ENCODE results near the gene CDX2. TPM values are rescaled to one million over a fixed set of nuclear protein-coding genes. Genes with fewer than 3 reads are reported as not detected.
"Not testable (repeated sequence)": the region's sequence is repeated elsewhere in the genome, so short reads cannot be mapped to it uniquely, and the experiment has no call there.

CDX2 gene
- total and polyA plus RNA-seq, 8 donors, result 0.03 to 106 (median 1.3) TPM; not detected in 4

DNA sequence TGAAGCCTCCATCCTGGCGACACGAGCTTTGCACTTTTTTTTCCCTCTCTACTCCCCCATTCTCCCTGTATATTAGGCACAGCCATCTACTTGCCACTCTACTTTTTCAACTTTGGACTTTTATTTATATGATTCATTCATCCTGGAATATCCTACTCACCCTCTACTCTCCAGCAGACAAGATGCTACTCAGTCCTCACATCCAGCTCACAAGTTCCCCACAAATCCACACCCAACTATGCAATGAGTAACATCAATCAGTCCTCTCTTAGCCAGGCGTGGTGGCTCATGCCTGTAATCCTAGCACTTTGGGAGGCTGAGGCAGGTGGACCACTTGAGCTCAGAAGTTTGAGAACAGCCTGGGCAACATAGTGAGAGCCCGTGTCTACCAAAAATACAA, 43.3 kb upstream of the CDX2 start:
- Histone ChIP-seq H3K9me3 (no peaks in the 10 kb centered on the region), H3K4me3 (no peak overlapping the region), H3K27me3 (peaks cover 0 to 46% (median 0%) of the 10 kb centered on the region in 3 donors), H3K36me3 (no peaks in the 10 kb centered on the region), H3K27ac (no peak overlapping the region), H3K4me1 (no peaks in the 10 kb centered on the region)
- DNase-seq, result no peak
- TF ChIP-seq, protein P1, sequence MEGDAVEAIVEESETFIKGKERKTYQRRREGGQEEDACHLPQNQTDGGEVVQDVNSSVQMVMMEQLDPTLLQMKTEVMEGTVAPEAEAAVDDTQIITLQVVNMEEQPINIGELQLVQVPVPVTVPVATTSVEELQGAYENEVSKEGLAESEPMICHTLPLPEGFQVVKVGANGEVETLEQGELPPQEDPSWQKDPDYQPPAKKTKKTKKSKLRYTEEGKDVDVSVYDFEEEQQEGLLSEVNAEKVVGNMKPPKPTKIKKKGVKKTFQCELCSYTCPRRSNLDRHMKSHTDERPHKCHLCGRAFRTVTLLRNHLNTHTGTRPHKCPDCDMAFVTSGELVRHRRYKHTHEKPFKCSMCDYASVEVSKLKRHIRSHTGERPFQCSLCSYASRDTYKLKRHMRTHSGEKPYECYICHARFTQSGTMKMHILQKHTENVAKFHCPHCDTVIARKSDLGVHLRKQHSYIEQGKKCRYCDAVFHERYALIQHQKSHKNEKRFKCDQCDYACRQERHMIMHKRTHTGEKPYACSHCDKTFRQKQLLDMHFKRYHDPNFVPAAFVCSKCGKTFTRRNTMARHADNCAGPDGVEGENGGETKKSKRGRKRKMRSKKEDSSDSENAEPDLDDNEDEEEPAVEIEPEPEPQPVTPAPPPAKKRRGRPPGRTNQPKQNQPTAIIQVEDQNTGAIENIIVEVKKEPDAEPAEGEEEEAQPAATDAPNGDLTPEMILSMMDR (IDR thresholded peaks at IDR 0.05), result no peak
- TF ChIP-seq POLR2A (IDR thresholded peaks at IDR 0.05) (no peak), EP300 (IDR thresholded peaks at IDR 0.05) (no peak), POLR2AphosphoS5 (IDR thresholded peaks at IDR 0.05) (no peak)
- intact Hi-C loops (cut with DNase I; ENCODE audit: low total_unique reads), result no loop called here
- WGBS, 5 donors, result 82 to 89% (median 85%) methylated on average over 4 of the region's 4 CpGs

DNA sequence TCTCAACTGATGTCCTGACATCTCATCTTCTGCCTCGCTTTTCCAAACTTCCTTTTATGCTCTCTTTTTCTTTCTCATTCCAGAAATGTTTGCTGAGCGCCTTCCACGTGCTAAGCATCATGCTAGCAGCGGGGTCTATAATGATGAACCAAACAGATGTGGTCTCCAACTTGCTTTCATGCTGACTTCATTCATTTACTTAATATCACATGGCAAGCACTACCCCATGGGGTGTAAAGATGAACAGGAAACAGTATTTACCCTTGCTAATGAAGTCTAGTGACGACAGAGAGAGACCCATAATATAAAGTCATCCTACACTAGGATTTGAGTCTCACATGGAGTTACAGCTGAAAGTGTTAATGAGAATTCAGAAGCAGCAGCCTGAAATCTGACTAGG, 40.9 kb upstream of the CDX2 start:
- 68 to 78% (median 74%) methylated on average over 5 of the region's 5 CpGs for WGBS, 5 donors
- TF ChIP-seq, protein P1 (IDR thresholded peaks at IDR 0.05), result no peak
- TF ChIP-seq POLR2A (IDR thresholded peaks at IDR 0.05), result no peak
- no peak for TF ChIP-seq POLR2AphosphoS5 (IDR thresholded peaks at IDR 0.05)
- H3K36me3 ChIP-seq, result no peaks in the 10 kb centered on the region
- intact Hi-C loops (cut with DNase I; ENCODE audit: low total_unique reads), result no loop called here
- no peaks in the 10 kb centered on the region for H3K9me3 ChIP-seq
- H3K4me3 ChIP-seq, result no peak overlapping the region
- H3K27me3 ChIP-seq, result peaks cover 0 to 46% (median 0%) of the 10 kb centered on the region in 3 donors
- DNase-seq, result no peak
- H3K4me1 ChIP-seq, result no peaks in the 10 kb centered on the region
- no peak overlapping the region for H3K27ac ChIP-seq

DNA sequence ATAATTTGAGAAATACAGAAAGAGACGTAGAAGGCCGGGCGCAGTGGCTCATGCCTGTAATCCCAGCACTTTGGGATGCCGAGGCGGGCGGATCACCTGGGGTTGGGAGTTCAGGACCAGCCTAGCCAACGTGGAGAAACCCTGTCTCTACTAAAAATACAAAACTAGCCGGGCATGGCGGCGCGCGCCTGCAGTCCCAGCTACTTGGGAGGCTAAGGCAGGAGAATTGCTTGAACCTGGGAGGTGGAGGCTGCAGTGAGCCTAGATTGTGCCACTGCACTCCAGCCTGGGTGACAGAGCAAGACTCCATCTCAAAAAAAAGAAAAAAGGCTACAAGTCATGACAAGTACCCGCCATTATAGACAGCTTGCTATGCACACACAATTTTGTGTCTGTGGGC, 35.9 kb upstream of the CDX2 start:
- H3K27ac ChIP-seq; DNase-seq; H3K4me3 ChIP-seq; H3K36me3 ChIP-seq; H3K4me1 ChIP-seq; intact Hi-C loops (cut with DNase I; ENCODE audit: low total_unique reads); H3K9me3 ChIP-seq; H3K27me3 ChIP-seq: not testable (repeated sequence)
- whole genome bisulfite sequencing, 5 donors, result 93 to 95% (median 93%) methylated on average over 13 of the region's 13 CpGs

DNA sequence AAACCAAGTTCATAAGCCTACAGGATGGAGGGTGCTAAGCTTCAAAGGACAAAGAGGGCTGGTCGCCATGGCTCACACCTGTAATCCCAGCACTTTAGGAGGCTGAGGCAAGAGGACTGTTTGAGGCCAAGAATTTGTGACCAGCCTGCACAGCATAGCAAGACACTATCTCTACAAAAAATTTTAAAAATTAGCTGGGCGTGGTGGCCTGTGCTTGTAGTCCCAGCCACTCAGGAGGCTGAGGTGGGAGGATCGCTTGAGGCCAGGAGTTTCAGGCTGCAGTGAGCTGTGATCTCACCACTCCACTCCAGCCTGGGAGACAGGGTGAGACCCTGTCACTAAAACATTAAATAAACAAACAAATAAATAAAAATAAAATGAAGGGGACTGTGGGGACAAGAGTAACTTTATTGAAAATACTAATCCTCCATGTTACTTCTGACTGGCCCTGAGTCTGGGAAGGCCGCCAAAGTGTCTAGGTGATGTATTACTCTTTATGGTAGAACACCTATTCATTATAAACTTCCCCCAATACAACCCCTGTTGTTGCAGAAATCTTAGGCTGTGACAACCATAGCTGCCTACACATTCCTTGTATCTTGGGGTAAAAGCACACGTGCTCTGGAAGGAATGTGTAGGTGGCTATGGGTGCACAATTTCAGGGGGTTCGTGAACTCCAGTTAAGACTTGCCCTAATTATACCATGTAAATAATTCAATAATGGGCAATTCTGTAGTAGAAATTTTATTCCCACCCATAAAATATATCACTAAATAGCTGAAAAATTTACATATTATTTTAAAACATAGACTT, 34.0 kb upstream of the CDX2 start:
- peak in 1 of 2 donors; percentile 44 for DNase-seq
- no peak for TF ChIP-seq EP300 (IDR thresholded peaks at IDR 0.05)
- TF ChIP-seq, protein P1 (IDR thresholded peaks at IDR 0.05), result no peak
- no peak for TF ChIP-seq POLR2AphosphoS5 (IDR thresholded peaks at IDR 0.05)
- TF ChIP-seq POLR2A (IDR thresholded peaks at IDR 0.05), result no peak

DNA sequence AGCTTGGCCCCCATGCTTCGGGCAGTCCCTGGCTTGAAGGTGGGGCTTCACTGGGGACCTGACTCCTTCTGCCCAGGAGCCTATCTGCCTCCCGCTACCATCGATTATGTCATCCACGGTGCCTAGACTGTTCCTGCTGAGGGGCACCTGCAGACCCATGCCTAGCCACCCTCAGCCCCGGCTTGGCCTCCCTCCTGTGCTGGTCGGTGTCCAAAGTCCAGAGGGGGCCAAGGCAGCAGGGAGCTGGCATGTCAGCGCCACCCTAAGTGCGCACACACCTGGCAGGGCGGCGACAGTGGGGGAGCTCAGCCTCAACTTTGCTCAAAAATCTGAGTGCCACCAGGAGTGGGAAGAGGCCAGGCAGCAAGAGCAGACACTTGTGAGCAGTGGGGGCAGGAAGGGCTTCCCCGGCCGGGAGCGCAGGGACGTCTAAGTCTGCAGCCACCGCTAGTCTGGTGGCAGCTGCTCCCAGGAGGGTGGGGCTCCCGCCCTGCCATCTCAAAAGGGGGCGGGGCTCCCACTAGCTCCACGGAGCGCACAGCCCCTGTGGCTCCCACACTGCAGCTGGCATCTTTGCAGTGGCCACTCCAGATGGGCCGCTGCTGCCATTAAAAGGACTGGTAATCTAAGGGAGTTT, 32.8 kb upstream of the CDX2 start:
- H3K9me3 ChIP-seq, result no peaks in the 10 kb centered on the region
- H3K27ac ChIP-seq, result no peak overlapping the region
- no peaks in the 10 kb centered on the region for H3K27me3 ChIP-seq
- intact Hi-C loops (cut with DNase I; ENCODE audit: low total_unique reads), result no loop called here
- WGBS, 5 donors, result 67 to 86% (median 83%) methylated on average over 13 to 20 of the region's 20 CpGs
- no peak overlapping the region for H3K4me3 ChIP-seq
- H3K36me3 ChIP-seq, result no peaks in the 10 kb centered on the region
- TF ChIP-seq EP300 (IDR thresholded peaks at IDR 0.05) (no peak), POLR2A (IDR thresholded peaks at IDR 0.05) (no peak), POLR2AphosphoS5 (IDR thresholded peaks at IDR 0.05) (no peak)
- TF ChIP-seq, protein P1 (IDR thresholded peaks at IDR 0.05), result no peak
- no peaks in the 10 kb centered on the region for H3K4me1 ChIP-seq
- DNase-seq, result no peak

More for the DNA sequence above, 34.0 kb upstream of the CDX2 start:
- Histone ChIP-seq H3K4me1 (no peaks in the 10 kb centered on the region), H3K36me3 (no peaks in the 10 kb centered on the region), H3K27ac (no peak overlapping the region), H3K27me3 (no peaks in the 10 kb centered on the region), H3K9me3 (no peaks in the 10 kb centered on the region), H3K4me3 (no peak overlapping the region)
- intact Hi-C loops (cut with DNase I; ENCODE audit: low total_unique reads), result no loop called here
- 75 to 88% (median 81%) methylated on average over 6 of the region's 6 CpGs for WGBS, 5 donors
